Activated naive CD8-positive, alpha-beta T cell treated with anti-CD3 and anti-CD28 coated beads, Interleukin-2, amount 10 ng/mL, durations not matched to agents 7 days and 5 days (primary cell): Measurements from ENCODE around the gene SHC1. TPM values are rescaled to one million over a fixed set of nuclear protein-coding genes. Genes with fewer than 3 reads are reported as not detected.

Experiments used
- ATAC-seq: fragments of 150-1000 bp; cut with Tn5 transposase; one replicate; pipeline ENCODE4 v1.10.0; 2021; ENCODE audit warnings: low read depth, moderate library complexity
- POLR2A ChIA-PET: fragments of 350-600 bp; sonication (Branson Sonifier 250); formaldehyde crosslinking; loops from one replicate; lab custom pipeline; 2021; ENCODE audit warnings: antibody characterized with exemption; lab: Charles Lee
- DNase-seq: peaks from one replicate; pipeline ENCODE4 v3.0.0; 2021
- H3K27ac Mint-ChIP-seq: one replicate; pipeline ENCODE4 v1.8.0; 2022; ENCODE audit warnings: mild to moderate bottlenecking, mixed read lengths
- H3K27me3 Mint-ChIP-seq: one replicate; pipeline ENCODE4 v1.8.0; 2022; ENCODE audit warnings: mild to moderate bottlenecking, moderate library complexity, mixed read lengths
- H3K36me3 Mint-ChIP-seq: one replicate; pipeline ENCODE4 v1.8.0; 2021; ENCODE audit warnings: mild to moderate bottlenecking, mixed read lengths
- H3K4me1 Mint-ChIP-seq: one replicate; pipeline ENCODE4 v1.8.0; 2021; ENCODE audit warnings: mixed read lengths
- H3K4me3 Mint-ChIP-seq: one replicate; pipeline ENCODE4 v1.8.0; 2022; ENCODE audit warnings: mild to moderate bottlenecking, moderate library complexity, mixed read lengths
- H3K9me3 Mint-ChIP-seq: one replicate; pipeline ENCODE4 v1.8.0; 2021; ENCODE audit warnings: mixed read lengths
- total RNA-seq, 2 experiments: library from RNA; stranded (reverse); gene quantifications; one replicate each; pipeline ENCODE4 v1.2.3, GENCODE V29; 2021

Gene SHC1
- total RNA-seq, 2 experiments from 2014 or later: 67.4 to 72.3 TPM

GRCh38 chr1:154955039-154955717 is 15.4 kb downstream of the SHC1 start:
- ATAC-seq: peak; percentile 89
- H3K4me1 Mint-ChIP-seq: peaks cover 62% of the 10 kb centered on the region
- peaks cover 22% of the 10 kb centered on the region for H3K36me3 Mint-ChIP-seq
- DNase-seq: peak; percentile 77
- POLR2A ChIA-PET: interaction anchor here (1.0 to 3.1 kb wide), 15 partner anchors 9 to 347 kb away, joined by 4 to 45 read pairs (median 9); partner anchors contain the start of genes ADAM15, ADAR, CKS1B and FLAD1
- H3K9me3 Mint-ChIP-seq: no peaks in the 10 kb centered on the region
- H3K4me3 Mint-ChIP-seq: peak overlapping the region; percentile 97
- H3K27me3 Mint-ChIP-seq: no peaks in the 10 kb centered on the region
- H3K27ac Mint-ChIP-seq: peak overlapping the region; percentile 99

DNA sequence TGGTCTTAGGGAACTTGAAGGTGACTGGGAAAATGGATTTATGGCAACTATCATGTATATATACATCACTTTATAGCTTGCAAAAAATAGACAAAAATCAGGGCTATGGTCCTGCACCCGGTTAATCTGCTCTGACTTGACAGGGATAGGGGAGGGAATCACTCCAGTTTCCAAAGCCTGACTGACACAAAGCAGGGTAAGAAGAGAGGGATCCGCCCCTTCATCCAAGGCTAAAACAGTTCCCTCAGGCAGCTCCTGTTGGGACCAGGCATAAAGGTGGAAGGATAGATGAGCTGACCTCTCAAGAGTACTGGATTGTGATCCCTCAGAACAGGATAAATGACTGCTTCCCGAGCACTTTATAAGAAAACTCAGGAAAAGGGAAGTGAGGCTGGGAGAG is 16.0 kb downstream of the SHC1 start:
- H3K4me1 Mint-ChIP-seq: peaks cover 62% of the 10 kb centered on the region
- peak overlapping the region; percentile 97 for H3K4me3 Mint-ChIP-seq
- H3K9me3 Mint-ChIP-seq: no peaks in the 10 kb centered on the region
- POLR2A ChIA-PET: interaction anchor here (1.0 to 3.1 kb wide), 13 partner anchors 8 to 346 kb away, joined by 3 to 45 read pairs (median 9); partner anchors contain the start of genes ADAM15, ADAR, CKS1B and FLAD1
- DNase-seq: no peak
- H3K27ac Mint-ChIP-seq: peak overlapping the region; percentile 99
- no peak for ATAC-seq
- H3K27me3 Mint-ChIP-seq: no peaks in the 10 kb centered on the region
- peaks cover 22% of the 10 kb centered on the region for H3K36me3 Mint-ChIP-seq

- POLR2A ChIA-PET: interaction anchor here (1.0 to 6.6 kb wide), 2 partner anchors 16 to 41 kb away, joined by 3 to 38 read pairs; partner anchors contain the start of gene PMVK
These were observed 16.9 kb downstream of the SHC1 start for GRCh38 chr1:154953611-154954038.

GRCh38 chr1:154952664-154953063 is 17.9 kb downstream of the SHC1 start:
- POLR2A ChIA-PET: interaction anchor here (1.5 to 6.6 kb wide), 5 partner anchors 9 to 98 kb away, joined by 5 to 38 read pairs (median 12); partner anchors contain the start of genes ADAM15, CKS1B, FLAD1 and PMVK
- DNase-seq (no peak), ATAC-seq (no peak)
- peak overlapping the region; percentile 97 for H3K4me3 Mint-ChIP-seq
- H3K27me3 Mint-ChIP-seq: no peaks in the 10 kb centered on the region
- H3K4me1 Mint-ChIP-seq: peaks cover 63% of the 10 kb centered on the region
- peaks cover 26% of the 10 kb centered on the region for H3K36me3 Mint-ChIP-seq
- H3K9me3 Mint-ChIP-seq: no peaks in the 10 kb centered on the region
- peak overlapping the region; percentile 99 for H3K27ac Mint-ChIP-seq

More at GRCh38 chr1:154953611-154954038, 16.9 kb downstream of the SHC1 start:
- Mint-ChIP-seq H3K4me1 (peaks cover 62% of the 10 kb centered on the region), H3K4me3 (peak overlapping the region; percentile 97), H3K36me3 (peaks cover 26% of the 10 kb centered on the region), H3K9me3 (no peaks in the 10 kb centered on the region), H3K27me3 (no peaks in the 10 kb centered on the region), H3K27ac (peak overlapping the region; percentile 99)
- no peak for DNase-seq
- no peak for ATAC-seq

- DNase-seq (peak; percentile 62), ATAC-seq (peak; percentile 47)
- POLR2A ChIA-PET: interaction anchor here (0.7 to 6.6 kb wide), 7 partner anchors 10 to 99 kb away, joined by 3 to 38 read pairs (median 7); partner anchors contain the start of genes ADAM15, CKS1B, FLAD1 and PMVK
- Mint-ChIP-seq H3K27me3 (no peaks in the 10 kb centered on the region), H3K9me3 (no peaks in the 10 kb centered on the region), H3K4me1 (peaks cover 62% of the 10 kb centered on the region), H3K36me3 (peaks cover 28% of the 10 kb centered on the region), H3K27ac (peak overlapping the region; percentile 99), H3K4me3 (peak overlapping the region; percentile 97)
These were observed 18.5 kb downstream of the SHC1 start for GRCh38 chr1:154951901-154952657.

- Mint-ChIP-seq H3K4me1 (peaks cover 40% of the 10 kb centered on the region), H3K36me3 (peaks cover 23% of the 10 kb centered on the region), H3K9me3 (no peaks in the 10 kb centered on the region), H3K4me3 (no peak overlapping the region), H3K27ac (peak overlapping the region; percentile 30), H3K27me3 (no peaks in the 10 kb centered on the region)
- DNase-seq (no peak), ATAC-seq (no peak)
- POLR2A ChIA-PET: interaction anchor here (6.6 kb wide), 1 partner anchor 10 kb away, joined by 38 read pairs; the partner anchor contains the start of gene PMVK
These were observed 22.5 kb downstream of the SHC1 start for GRCh38 chr1:154948079-154948478.

DNA sequence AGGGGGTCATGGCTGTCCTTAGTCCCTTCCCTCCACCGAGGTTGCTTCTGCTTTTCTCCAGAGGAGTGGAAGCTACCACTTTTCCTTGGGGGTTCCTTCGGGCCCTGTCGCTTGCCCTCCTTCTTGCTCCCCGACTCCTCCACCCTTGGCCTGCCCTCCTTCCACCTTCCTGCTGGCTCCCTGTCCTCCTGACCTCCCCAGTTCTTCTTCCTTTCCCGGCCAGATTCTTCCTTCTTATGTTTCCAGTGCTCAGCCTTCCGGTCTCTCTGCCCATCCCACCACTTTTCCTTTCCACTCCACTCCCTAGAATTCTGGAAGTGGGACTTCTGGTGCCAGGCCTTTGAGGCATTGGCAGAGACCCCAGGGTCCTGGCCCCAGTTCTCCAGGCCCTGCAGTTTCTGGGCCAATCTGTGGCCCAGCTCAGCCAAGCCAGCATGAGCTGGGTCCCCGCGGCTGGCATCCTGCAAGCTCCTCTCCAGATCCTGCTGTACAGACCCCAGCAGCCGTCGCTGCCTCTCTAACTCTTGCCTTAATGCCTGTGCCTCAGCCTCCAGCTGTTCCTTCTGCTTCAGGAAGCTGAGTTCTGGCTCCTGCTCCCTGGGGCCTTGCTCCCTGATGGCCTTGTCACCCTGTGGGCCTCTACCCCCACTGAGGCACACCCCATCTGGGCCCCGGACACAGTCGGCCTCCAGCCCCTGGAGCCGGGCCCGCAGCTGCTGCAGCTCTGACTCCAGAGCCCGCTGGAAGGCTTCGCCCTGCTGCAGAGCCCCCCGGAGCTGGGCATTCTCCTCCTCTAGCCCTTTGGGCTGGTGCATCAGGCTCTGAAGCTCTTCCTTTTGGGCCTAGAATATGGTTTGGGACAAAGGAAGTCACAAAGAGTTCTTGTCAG is 24.3 kb downstream of the SHC1 start:
- no peaks in the 10 kb centered on the region for H3K27me3 Mint-ChIP-seq
- DNase-seq: no peak
- H3K36me3 Mint-ChIP-seq: peaks cover 13% of the 10 kb centered on the region
- no peaks in the 10 kb centered on the region for H3K9me3 Mint-ChIP-seq
- no peak overlapping the region for H3K4me3 Mint-ChIP-seq
- ATAC-seq: no peak
- POLR2A ChIA-PET: interaction anchor here (1.3 to 1.9 kb wide), 2 partner anchors 9 to 10 kb away, joined by 9 read pairs; partner anchors contain the start of genes PBXIP1 and PMVK
- no peak overlapping the region for H3K27ac Mint-ChIP-seq
- peaks cover 38% of the 10 kb centered on the region for H3K4me1 Mint-ChIP-seq

DNA sequence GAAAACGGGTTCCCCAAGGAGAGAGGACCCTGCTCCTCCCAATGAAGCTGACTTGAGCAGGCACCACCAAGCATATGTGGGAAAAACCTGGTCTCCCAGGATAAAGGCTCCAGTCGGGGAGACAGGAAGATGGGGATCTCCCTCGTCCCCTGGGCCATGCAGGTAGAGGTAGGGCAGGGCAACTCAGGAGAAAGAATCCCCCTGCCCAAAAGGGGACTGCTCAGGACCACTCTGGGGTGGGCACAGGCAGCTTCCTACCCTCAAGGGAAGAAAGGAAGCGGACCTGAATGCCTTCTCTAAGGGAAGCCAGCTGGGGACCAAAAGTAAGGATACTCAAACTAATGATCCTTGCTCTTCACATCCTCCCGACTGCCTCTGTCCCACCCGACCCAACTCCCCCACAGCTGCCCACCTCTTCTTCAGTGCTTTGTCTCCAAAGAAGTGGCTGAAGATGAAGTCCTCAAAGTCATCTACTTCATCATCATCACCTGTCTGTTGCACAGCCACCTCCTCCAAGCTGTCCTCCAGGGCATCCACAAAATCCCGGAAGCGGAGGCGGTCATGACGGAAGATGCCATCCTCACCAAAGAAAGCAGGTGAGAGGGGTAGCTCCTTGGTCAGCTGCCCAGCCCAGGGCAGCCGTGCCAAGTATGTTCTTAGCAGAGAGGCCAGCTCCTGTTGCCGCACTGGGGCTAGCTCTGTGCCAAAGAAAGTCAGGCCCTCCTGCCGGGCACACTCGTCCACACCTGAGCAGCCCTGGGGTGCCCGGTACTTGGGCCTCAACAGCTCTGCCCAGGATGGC is 25.2 kb downstream of the SHC1 start:
- Mint-ChIP-seq H3K4me1 (peaks cover 40% of the 10 kb centered on the region), H3K27ac (no peak overlapping the region), H3K9me3 (no peaks in the 10 kb centered on the region), H3K27me3 (no peaks in the 10 kb centered on the region), H3K4me3 (no peak overlapping the region), H3K36me3 (peaks cover 8% of the 10 kb centered on the region)
- DNase-seq (no peak), ATAC-seq (no peak)
- POLR2A ChIA-PET: interaction anchor here (0.6 to 1.9 kb wide), 4 partner anchors 9 to 338 kb away, joined by 3 to 9 read pairs (median 6); partner anchors contain the start of genes PBXIP1 and PMVK

DNA sequence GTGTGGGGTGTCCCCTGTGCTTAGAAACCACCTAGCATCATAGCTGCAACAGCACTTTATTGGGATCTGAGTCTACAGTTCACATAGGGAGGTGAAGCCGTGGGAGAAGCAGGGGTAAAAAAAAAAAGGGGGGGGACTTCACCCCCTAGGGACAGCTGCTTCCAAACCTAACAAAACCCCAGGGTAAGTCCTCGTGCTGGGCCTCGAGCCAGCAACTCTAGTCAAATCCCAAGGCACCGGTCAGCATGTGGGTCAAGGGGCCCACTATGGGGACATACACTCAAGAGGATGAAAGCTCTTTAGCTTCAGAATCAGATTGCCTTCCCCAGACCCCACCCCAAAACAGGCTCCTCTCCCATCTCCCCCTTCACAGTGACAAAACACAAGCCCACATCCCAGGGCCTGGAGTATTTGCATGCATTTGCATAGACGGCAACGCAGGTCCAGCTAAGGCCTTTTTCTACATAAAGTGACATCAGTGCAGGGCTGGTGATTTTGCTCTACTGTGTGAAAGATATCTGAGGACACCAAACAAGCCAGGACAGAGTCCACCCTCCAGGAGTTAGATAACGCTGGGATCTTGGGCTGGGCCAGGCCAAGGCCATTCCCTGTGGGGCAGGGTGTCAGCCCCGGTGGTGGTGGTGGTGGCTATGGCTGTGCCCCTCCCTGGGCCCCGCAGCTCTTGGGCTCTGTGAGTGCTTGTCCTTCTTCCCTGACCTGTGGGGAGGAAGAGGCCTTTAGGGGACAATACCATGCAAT is 26.0 kb downstream of the SHC1 start:
- peaks cover 42% of the 10 kb centered on the region for H3K4me1 Mint-ChIP-seq
- H3K27me3 Mint-ChIP-seq: no peaks in the 10 kb centered on the region
- H3K36me3 Mint-ChIP-seq: peaks cover 8% of the 10 kb centered on the region
- no peaks in the 10 kb centered on the region for H3K9me3 Mint-ChIP-seq
- ATAC-seq (no peak), DNase-seq (no peak)
- no peak overlapping the region for H3K4me3 Mint-ChIP-seq
- peak overlapping the region; percentile 92 for H3K27ac Mint-ChIP-seq
- POLR2A ChIA-PET: interaction anchor here (0.6 to 1.9 kb wide), 3 partner anchors 8 to 338 kb away, joined by 3 to 9 read pairs (median 3); partner anchors contain the start of gene PMVK

GRCh38 chr1:154943649-154944400 is 26.7 kb downstream of the SHC1 start:
- Mint-ChIP-seq H3K9me3 (no peaks in the 10 kb centered on the region), H3K4me1 (peaks cover 46% of the 10 kb centered on the region), H3K27me3 (no peaks in the 10 kb centered on the region), H3K4me3 (peak overlapping the region; percentile 10), H3K27ac (peak overlapping the region; percentile 92), H3K36me3 (peaks cover 6% of the 10 kb centered on the region)
- ATAC-seq (no peak), DNase-seq (peak; percentile 52)
- POLR2A ChIA-PET: interaction anchor here (0.8 to 1.2 kb wide), 2 partner anchors 337 to 384 kb away, joined by 3 read pairs; no protein-coding TSS in a partner anchor
